IPS-18a (cell line): Measurements from ENCODE around the gene SPATS2.

ENCODE experiments used
- H3K27ac ChIP-seq: one replicate; pipeline ENCODE4 v1.5.1; 2013; ENCODE audit warnings: low read length
- H3K27me3 ChIP-seq: one replicate; pipeline ENCODE4 v1.6.1; 2013; ENCODE audit warnings: mild to moderate bottlenecking, low read length; ENCODE audit not compliant: control insufficient read depth, insufficient read depth
- H3K36me3 ChIP-seq: one replicate; pipeline ENCODE4 v1.6.1; 2013; ENCODE audit warnings: low read depth, low read length; ENCODE audit not compliant: control insufficient read depth
- H3K4me1 ChIP-seq: one replicate; pipeline ENCODE4 v1.6.1; 2013; ENCODE audit warnings: low read depth, low read length; ENCODE audit not compliant: control insufficient read depth
- H3K4me3 ChIP-seq: one replicate; pipeline ENCODE4 v1.5.1; 2013; ENCODE audit warnings: low read length
- H3K9ac ChIP-seq: one replicate; pipeline ENCODE4 v1.6.1; 2013; ENCODE audit warnings: mild to moderate bottlenecking, low read length, moderate library complexity
- H3K9me3 ChIP-seq: one replicate; pipeline ENCODE4 v1.6.1; 2013; ENCODE audit warnings: low read depth, low read length; ENCODE audit not compliant: control insufficient read depth

SPATS2 gene

GRCh38 chr12:49567302-49567610 is 200.0 kb downstream of the SPATS2 start:
- H3K27me3 ChIP-seq: no peaks in the 10 kb centered on the region
- H3K36me3 ChIP-seq: peaks cover 32% of the 10 kb centered on the region
- H3K9me3 ChIP-seq: no peaks in the 10 kb centered on the region
- peak overlapping the region; percentile 75 for H3K9ac ChIP-seq
- peak overlapping the region; percentile 70 for H3K27ac ChIP-seq
- no peaks in the 10 kb centered on the region for H3K4me1 ChIP-seq
- peak overlapping the region; percentile 98 for H3K4me3 ChIP-seq

DNA sequence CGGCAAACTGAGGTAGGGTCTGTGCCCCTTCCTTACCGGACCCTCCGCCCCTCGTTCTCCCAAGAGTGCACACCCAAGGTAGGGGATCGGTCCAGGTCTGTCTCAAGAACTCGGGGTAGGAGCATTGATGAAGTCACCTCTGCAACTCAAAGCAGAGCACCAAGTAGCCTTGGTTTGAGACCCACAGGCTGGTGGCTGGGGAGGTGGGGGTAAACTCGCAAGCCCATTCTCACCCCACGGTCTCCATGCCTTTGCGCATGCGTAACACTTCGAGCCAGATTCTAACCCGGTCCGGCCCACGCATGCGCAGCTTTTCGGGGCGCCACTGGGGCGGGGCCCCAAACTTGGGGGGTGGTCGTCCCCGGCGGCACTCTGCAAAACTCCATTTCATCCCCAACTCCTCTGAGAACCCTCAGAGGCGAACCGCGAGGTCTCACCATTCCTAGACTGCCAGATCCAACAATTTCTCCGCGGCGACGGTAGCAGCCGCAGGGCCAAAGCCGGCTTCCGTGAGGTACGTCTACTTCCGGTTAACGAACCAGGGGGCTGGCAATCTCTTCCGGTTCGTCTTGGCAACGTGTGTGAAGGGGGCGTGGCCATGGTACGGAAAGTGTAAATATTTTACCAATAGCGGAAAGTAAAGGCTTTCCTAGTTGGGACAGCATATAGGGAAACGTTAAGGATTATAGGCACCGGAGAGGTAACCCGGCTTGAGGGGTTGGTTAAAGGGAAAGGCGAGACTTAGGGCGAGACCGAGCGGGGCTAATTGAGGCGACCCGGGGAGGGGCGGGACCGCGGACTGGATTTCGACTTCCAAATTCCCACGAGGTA is 200.6 kb downstream of the SPATS2 start, which contains the start of gene MCRS1:
Gene MCRS1, minus strand, starts transcription at position 532 of the 831 bp plus-strand sequence. CDS start 1,411 bp downstream, outside the sequence.
- no peaks in the 10 kb centered on the region for H3K4me1 ChIP-seq
- H3K27ac ChIP-seq: peak within 1 kb of the TSS; percentile 70

DNA sequence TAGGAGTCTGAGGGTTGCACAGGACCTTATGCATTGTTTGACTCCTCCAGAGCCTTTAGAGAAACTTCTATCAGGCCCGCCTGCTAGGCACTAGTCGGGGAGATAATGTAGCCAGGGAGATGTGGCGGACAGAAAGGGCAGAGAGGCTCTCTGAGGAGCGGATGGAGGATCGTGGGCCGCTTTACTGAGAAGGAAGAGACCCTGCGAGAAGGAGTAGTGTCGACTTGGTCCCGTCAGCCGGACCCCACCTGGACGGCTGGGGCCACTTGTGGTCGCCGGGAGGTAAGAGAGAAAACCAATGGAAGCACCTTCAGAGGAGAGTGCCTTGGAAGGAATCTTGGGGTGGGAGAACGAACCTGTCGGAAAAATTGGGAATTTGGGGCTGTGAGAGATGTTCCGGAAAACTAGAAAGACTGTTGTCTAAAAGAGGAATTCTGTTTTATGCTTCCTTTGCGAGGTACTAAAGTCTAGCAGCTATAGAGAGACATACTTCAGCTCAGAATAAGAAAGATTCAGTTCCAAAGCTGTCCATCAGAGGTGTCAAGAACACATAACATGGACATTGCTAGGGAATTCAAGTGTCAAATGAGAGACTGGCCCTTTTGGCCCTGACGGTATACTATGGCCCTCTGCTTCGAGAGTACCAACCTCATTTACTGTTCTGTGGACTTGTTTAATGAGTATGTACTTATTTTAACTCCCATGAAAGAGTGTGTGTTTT is 201.3 kb downstream of the SPATS2 start:
- H3K27me3 ChIP-seq: no peaks in the 10 kb centered on the region
- H3K9me3 ChIP-seq: no peaks in the 10 kb centered on the region
- peak overlapping the region; percentile 75 for H3K9ac ChIP-seq
- H3K27ac ChIP-seq: peak overlapping the region; percentile 70
- H3K4me3 ChIP-seq: peak overlapping the region; percentile 98
- H3K4me1 ChIP-seq: no peaks in the 10 kb centered on the region
- peaks cover 23% of the 10 kb centered on the region for H3K36me3 ChIP-seq

More for the DNA sequence above, 200.6 kb downstream of the SPATS2 start, which contains the start of gene MCRS1:
- H3K9me3 ChIP-seq: no peaks in the 10 kb centered on the region
- peaks cover 26% of the 10 kb centered on the region for H3K36me3 ChIP-seq
- H3K4me3 ChIP-seq: peak within 1 kb of the TSS; percentile 98
- H3K27me3 ChIP-seq: no peaks in the 10 kb centered on the region
- H3K9ac ChIP-seq: peak within 1 kb of the TSS; percentile 75
